Suprapubic skin (tissue), 4 donors: Measurements from ENCODE around the gene HJURP. TPM values are rescaled to one million over a fixed set of nuclear protein-coding genes. Genes with fewer than 3 reads are reported as not detected.
A peak's percentile ranks its signal among the peaks of the same experiment; 100 is the strongest.

Source experiments
- DNase-seq, 2 donors: peaks; one replicate each; pipeline ENCODE4 v3.0.0-alpha.2; 2019; ENCODE audit warnings: low spot score in 2 of 2
- H3K27ac ChIP-seq: fragments of 200-600 bp; sonication (generic); one replicate; pipeline ENCODE4 v1.5.1; 2019
- H3K27me3 ChIP-seq: fragments of 200-600 bp; sonication (generic); one replicate; pipeline ENCODE4 v1.5.1; 2019
- H3K36me3 ChIP-seq: fragments of 200-600 bp; sonication (generic); one replicate; pipeline ENCODE4 v1.5.1; 2019
- H3K4me1 ChIP-seq: fragments of 200-600 bp; sonication (generic); one replicate; pipeline ENCODE4 v1.5.1; 2019
- H3K4me3 ChIP-seq: fragments of 200-600 bp; sonication (generic); one replicate; pipeline ENCODE4 v1.5.1; 2019; ENCODE audit warnings: mild to moderate bottlenecking
- H3K9me3 ChIP-seq: fragments of 200-600 bp; sonication (generic); one replicate; pipeline ENCODE4 v1.5.1; 2019
- CTCF ChIP-seq, 2 donors: fragments of 200-600 bp in 1 of 2; fragments of 450-650 bp in 1 of 2; sonication (generic) in 1 of 2; IDR thresholded peaks; one replicate each; pipeline ENCODE4 v1.5.1; 2016 to 2019; ENCODE audit warnings: antibody characterized with exemption in 2 of 2, mild to moderate bottlenecking in 1 of 2, moderate library complexity in 1 of 2
- EP300 ChIP-seq: sonication (generic); formaldehyde crosslinking; IDR thresholded peaks from one replicate; pipeline ENCODE4 v1.6.1; 2017; ENCODE audit warnings: antibody characterized with exemption
- POLR2A ChIP-seq, 2 donors: fragments of 450-650 bp; IDR thresholded peaks; one replicate each; pipeline ENCODE4 v1.6.1; 2017; ENCODE audit warnings: antibody characterized with exemption in 2 of 2, mild to moderate bottlenecking in 2 of 2, moderate library complexity in 2 of 2
- POLR2AphosphoS5 ChIP-seq, 3 donors: sonication (generic); formaldehyde crosslinking; IDR thresholded peaks; one replicate each; pipeline ENCODE4 v1.6.1; 2017; ENCODE audit warnings: antibody characterized with exemption in 3 of 3
- WGBS: methylation state at CpG from one replicate; pipeline ENCODE4 v1.1.5; 2018; 5-methylcytosine and 5-hydroxymethylcytosine counted together
- total RNA-seq, 4 donors: library from RNA; depleted of rRNA; stranded (reverse); fragments of >200 nt; gene quantifications; one replicate each; pipeline ENCODE4 v1.1.0, GENCODE V29; 2016

Gene HJURP
- total RNA-seq, 4 donors from 2014 or later, result 1.7 to 7.1 (median 3.9) TPM

GRCh38 chr2:233823731-233824121 lies 30.6 kb downstream of the HJURP start:
- H3K4me3 ChIP-seq, result no peak overlapping the region
- peaks cover 3% of the 10 kb centered on the region for H3K9me3 ChIP-seq
- 80% methylated on average over 4 of the region's 8 CpGs for WGBS
- no peak overlapping the region for H3K27ac ChIP-seq
- peaks cover 2% of the 10 kb centered on the region for H3K27me3 ChIP-seq
- H3K4me1 ChIP-seq, result peaks cover 7% of the 10 kb centered on the region
- DNase-seq, result peak in 1 of 2 donors; percentile 31
- TF ChIP-seq POLR2A (IDR thresholded peaks at IDR 0.05) (no peak), CTCF (IDR thresholded peaks at IDR 0.05) (no peak), EP300 (no peak), POLR2AphosphoS5 (IDR thresholded peaks at IDR 0.05) (no peak)
- H3K36me3 ChIP-seq, result no peaks in the 10 kb centered on the region

- peak; percentile 53 to 73 for DNase-seq
- H3K27ac ChIP-seq, result no peak overlapping the region
- no peak for TF ChIP-seq POLR2AphosphoS5 (IDR thresholded peaks at IDR 0.05)
- no peak for TF ChIP-seq CTCF (IDR thresholded peaks at IDR 0.05)
- TF ChIP-seq EP300, result no peak
- no peak for TF ChIP-seq POLR2A (IDR thresholded peaks at IDR 0.05)
- no peaks in the 10 kb centered on the region for H3K27me3 ChIP-seq
- peaks cover 3% of the 10 kb centered on the region for H3K9me3 ChIP-seq
- peaks cover under 1% of the 10 kb centered on the region for H3K4me1 ChIP-seq
- WGBS, result 74% methylated on average over 11 of the region's 25 CpGs
- H3K4me3 ChIP-seq, result no peak overlapping the region
- no peaks in the 10 kb centered on the region for H3K36me3 ChIP-seq
Observed at GRCh38 chr2:233822781-233823730, 31.3 kb downstream of the HJURP start.

DNA sequence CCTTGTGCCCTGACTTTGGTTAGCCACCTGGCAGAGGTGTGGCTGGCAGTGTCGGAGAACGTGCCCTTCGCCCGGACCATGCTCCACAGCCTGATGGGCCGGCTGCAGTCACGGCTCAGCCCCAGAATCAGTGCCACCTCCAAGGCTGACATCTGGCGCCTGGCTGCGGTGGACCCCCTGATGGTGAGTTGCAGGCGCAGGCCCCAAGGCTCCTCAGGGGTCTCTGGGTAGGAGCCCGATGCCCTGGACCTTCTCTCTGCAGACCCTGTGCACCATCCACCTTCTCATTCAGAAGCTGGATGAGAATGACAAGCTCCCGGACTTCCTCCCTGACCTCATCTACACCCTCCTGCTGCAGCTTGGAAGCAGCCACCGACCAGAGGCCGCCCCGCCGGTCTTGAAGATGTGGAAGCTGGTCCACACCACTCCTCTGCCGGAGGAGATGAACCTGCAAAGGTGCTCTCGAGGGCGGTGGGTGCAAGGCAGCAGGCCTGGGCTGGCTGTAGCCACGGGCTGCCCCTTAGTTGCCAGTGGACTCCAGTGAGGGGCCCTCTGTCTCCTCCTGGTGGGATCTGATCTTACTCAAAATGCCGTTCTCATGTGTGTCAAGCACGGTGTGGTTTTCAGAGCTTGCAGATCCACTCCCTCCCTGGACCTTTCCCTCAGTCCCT lies 32.1 kb downstream of the HJURP start:
- Histone ChIP-seq H3K9me3 (peaks cover 3% of the 10 kb centered on the region), H3K4me3 (no peak overlapping the region), H3K27ac (no peak overlapping the region), H3K27me3 (no peaks in the 10 kb centered on the region), H3K4me1 (no peaks in the 10 kb centered on the region), H3K36me3 (no peaks in the 10 kb centered on the region)
- TF ChIP-seq EP300 (no peak), CTCF (IDR thresholded peaks at IDR 0.05) (no peak), POLR2A (IDR thresholded peaks at IDR 0.05) (no peak), POLR2AphosphoS5 (IDR thresholded peaks at IDR 0.05) (no peak)
- 94% methylated on average over 2 of the region's 21 CpGs for WGBS
- peak; percentile 39 to 73 for DNase-seq

GRCh38 chr2:233821709-233822100 lies 32.6 kb downstream of the HJURP start:
- H3K4me1 ChIP-seq, result no peaks in the 10 kb centered on the region
- H3K4me3 ChIP-seq, result no peak overlapping the region
- peak; percentile 24 to 57 for DNase-seq
- WGBS, result 98% methylated on average over 6 of the region's 8 CpGs
- no peaks in the 10 kb centered on the region for H3K36me3 ChIP-seq
- H3K9me3 ChIP-seq, result peaks cover 3% of the 10 kb centered on the region
- no peaks in the 10 kb centered on the region for H3K27me3 ChIP-seq
- no peak for TF ChIP-seq POLR2AphosphoS5 (IDR thresholded peaks at IDR 0.05)
- no peak for TF ChIP-seq CTCF (IDR thresholded peaks at IDR 0.05)
- TF ChIP-seq POLR2A (IDR thresholded peaks at IDR 0.05), result no peak
- TF ChIP-seq EP300, result no peak
- H3K27ac ChIP-seq, result no peak overlapping the region

DNA sequence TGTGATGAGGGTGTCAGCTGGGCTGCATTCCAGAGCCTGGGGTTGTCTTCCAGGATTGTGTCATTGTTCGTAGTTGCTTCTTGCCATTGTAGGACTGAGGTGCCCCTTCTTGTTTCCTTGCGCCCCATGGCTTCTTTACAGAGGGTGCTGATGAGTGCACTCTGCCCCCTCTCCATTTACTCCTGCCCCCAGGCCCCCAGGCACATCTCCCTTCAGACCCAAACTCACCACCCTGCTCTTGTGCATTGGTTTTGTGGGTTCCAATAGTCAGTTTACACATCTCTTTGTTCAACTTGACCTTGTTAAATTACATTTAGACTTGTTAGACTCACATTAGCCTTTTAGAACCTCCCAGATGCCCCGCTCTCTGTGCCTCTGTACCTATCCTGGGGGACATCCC lies 33.1 kb downstream of the HJURP start:
- TF ChIP-seq EP300 (no peak), POLR2A (IDR thresholded peaks at IDR 0.05) (no peak), POLR2AphosphoS5 (IDR thresholded peaks at IDR 0.05) (no peak), CTCF (IDR thresholded peaks at IDR 0.05) (no peak)
- Histone ChIP-seq H3K27ac (no peak overlapping the region), H3K9me3 (peaks cover under 1% of the 10 kb centered on the region), H3K4me1 (no peaks in the 10 kb centered on the region), H3K4me3 (no peak overlapping the region), H3K27me3 (no peaks in the 10 kb centered on the region), H3K36me3 (no peaks in the 10 kb centered on the region)
- DNase-seq, result peak; percentile 9 to 34
- 89% methylated on average over 3 of the region's 3 CpGs for WGBS
